ENCODE results near the gene POLR1B.

- TF ChIP-seq CTCF (IDR thresholded peaks at IDR 0.05) (no peak), ZFX (IDR thresholded peaks at IDR 0.05; ENCODE audit: borderline replicate concordance) (no peak)
Observed at GRCh38 chr2:112606547-112606946, 64.3 kb downstream of the POLR1B start.
